H1 (cell line): ENCODE data around the gene SCO2. TPM values are rescaled to one million over a fixed set of nuclear protein-coding genes. Genes with fewer than 3 reads are reported as not detected.

Experiments
- CTCF ChIA-PET: fragments of 300-600 bp; sonication (Branson Sonifier 250); formaldehyde crosslinking; loops from one replicate; lab custom pipeline; 2021; ENCODE audit not compliant: partially characterized antibody; lab: Charles Lee
- POLR2A ChIA-PET: fragments of 300-600 bp; sonication (Branson Sonifier 250); formaldehyde crosslinking; loops from one replicate; lab custom pipeline; 2021; ENCODE audit warnings: inconsistent platforms; ENCODE audit not compliant: partially characterized antibody; lab: Charles Lee
- DNase-seq, 2 experiments: peaks; one replicate each; pipeline versions ENCODE4 v3.0.0 to v3.0.0-alpha.2; 2010 to 2022; ENCODE audit warnings: low spot score in 2 of 2, low read depth in 1 of 2, mixed read lengths in 1 of 2
- FAIRE-seq: peaks from 2 replicates; lab custom pipeline; 2011; peaks lifted over from hg19 to GRCh38; lab: Jason Lieb, UNC
- H2AFZ ChIP-seq: 2 replicates; pipeline ENCODE4 v1.8.1; 2012; ENCODE audit warnings: low read length, inconsistent platforms
- H2AK5ac ChIP-seq: 2 replicates; pipeline ENCODE4 v1.6.1; 2013; ENCODE audit warnings: low read depth, low read length
- H2BK120ac ChIP-seq: replicated peaks from 2 replicates; pipeline ENCODE3; 2013; ENCODE audit warnings: low read depth, low read length, inconsistent platforms
- H2BK12ac ChIP-seq: 2 replicates; pipeline ENCODE4 v1.6.1; 2013; ENCODE audit warnings: low read depth, low read length
- H2BK15ac ChIP-seq: 2 replicates; pipeline ENCODE4 v1.6.1; 2013; ENCODE audit warnings: low read length
- H2BK20ac ChIP-seq: 2 replicates; pipeline ENCODE4 v1.6.1; 2013; ENCODE audit warnings: low read length
- H2BK5ac ChIP-seq: 2 replicates; pipeline ENCODE4 v1.6.1; 2013; ENCODE audit warnings: low read depth, low read length
- H3K14ac ChIP-seq: 2 replicates; pipeline ENCODE4 v1.6.1; 2013; ENCODE audit warnings: inconsistent platforms; ENCODE audit not compliant: insufficient read length
- H3K18ac ChIP-seq: 2 replicates; pipeline ENCODE4 v1.6.1; 2013; ENCODE audit warnings: low read length; ENCODE audit errors: extremely low read depth
- H3K23ac ChIP-seq: 2 replicates; pipeline ENCODE4 v1.6.1; 2013; ENCODE audit warnings: inconsistent platforms; ENCODE audit not compliant: insufficient read length
- H3K23me2 ChIP-seq: 2 replicates; pipeline ENCODE4 v1.6.1; 2013; ENCODE audit warnings: low read depth, low read length
- H3K27ac ChIP-seq: 2 replicates; pipeline ENCODE4 v1.6.1; 2011; ENCODE audit warnings: low read depth, low read length, inconsistent platforms
- H3K27me3 ChIP-seq, 4 experiments: replicated peaks in 1 of 4; 1 replicate in 1 of 4; 2 replicates in 3 of 4; pipeline versions ENCODE4 v1.6.1 to v1.8.1; 2011 to 2013; ENCODE audit warnings: low read length in 3 of 4, mild to moderate bottlenecking in 3 of 4, inconsistent platforms in 2 of 4, mixed read lengths in 2 of 4, moderate library complexity in 1 of 4; ENCODE audit not compliant: control insufficient read depth in 3 of 4, insufficient read depth in 3 of 4; ENCODE audit errors: extremely low read depth in 1 of 4
- H3K36me3 ChIP-seq, 4 experiments: 2 replicates each; pipeline versions ENCODE4 v1.6.1 to v1.8.1; 2011 to 2013; ENCODE audit warnings: mild to moderate bottlenecking in 4 of 4, low read length in 3 of 4, moderate library complexity in 2 of 4, control low read depth in 1 of 4, inconsistent platforms in 1 of 4; ENCODE audit not compliant: insufficient read depth in 4 of 4, control insufficient read depth in 2 of 4
- H3K4ac ChIP-seq: replicated peaks from 2 replicates; pipeline ENCODE3; 2013; ENCODE audit warnings: low read length, low read depth, mixed read lengths, inconsistent platforms; ENCODE audit not compliant: insufficient read length
- H3K4me1 ChIP-seq, 4 experiments: replicated peaks in 1 of 4; 1 replicate in 1 of 4; 2 replicates in 3 of 4; pipeline versions ENCODE4 v1.6.1 to v1.8.1; 2011 to 2013; ENCODE audit warnings: low read length in 3 of 4, inconsistent platforms in 2 of 4, mixed read lengths in 1 of 4; ENCODE audit not compliant: insufficient read depth in 4 of 4, control insufficient read depth in 3 of 4
- H3K4me2 ChIP-seq, 2 experiments: 2 replicates each; pipeline versions ENCODE4 v1.6.1 to v1.8.1; 2011 to 2013; ENCODE audit warnings: low read depth in 2 of 2, low read length in 2 of 2, control low read depth in 1 of 2, inconsistent platforms in 1 of 2, mild to moderate bottlenecking in 1 of 2; ENCODE audit not compliant: insufficient read depth in 1 of 2
- H3K4me3 ChIP-seq, 4 experiments: fragments of 200-600, 300-600 bp in 1 of 4; sonication (generic), shearing (Covaris generic), sonication (Bioruptor Twin) in 1 of 4; 2 replicates each; pipeline versions ENCODE4 v1.5.1 to v1.8.1; 2011 to 2016; ENCODE audit warnings: low read length in 4 of 4, low read depth in 3 of 4, control low read depth in 2 of 4, inconsistent platforms in 2 of 4, mild to moderate bottlenecking in 2 of 4, mixed read lengths in 1 of 4, moderate library complexity in 1 of 4; ENCODE audit not compliant: insufficient read depth in 2 of 4; ENCODE audit errors: extremely low read depth in 1 of 4
- H3K56ac ChIP-seq: replicated peaks from 2 replicates; pipeline ENCODE3; 2013; ENCODE audit warnings: low read depth, mild to moderate bottlenecking, mixed read lengths, low read length, inconsistent platforms; ENCODE audit not compliant: insufficient read length
- H3K79me1 ChIP-seq: 2 replicates; pipeline ENCODE4 v1.6.1; 2013; ENCODE audit warnings: low read depth, low read length, control low read depth
- H3K79me2 ChIP-seq, 2 experiments: 2 replicates each; pipeline versions ENCODE4 v1.6.1 to v1.8.1; 2012 to 2013; ENCODE audit warnings: low read length in 2 of 2, mild to moderate bottlenecking in 2 of 2, inconsistent platforms in 1 of 2; ENCODE audit not compliant: insufficient read depth in 2 of 2, control insufficient read depth in 1 of 2
- H3K9ac ChIP-seq, 4 experiments: replicated peaks in 1 of 4; 1 replicate in 1 of 4; 2 replicates in 3 of 4; pipeline versions ENCODE4 v1.6.1 to v1.8.1; 2011 to 2013; ENCODE audit warnings: low read depth in 3 of 4, low read length in 3 of 4, control low read depth in 2 of 4, mild to moderate bottlenecking in 2 of 4, moderate library complexity in 2 of 4, inconsistent platforms in 1 of 4; ENCODE audit errors: extremely low read depth in 1 of 4
- H3K9me3 ChIP-seq, 2 experiments: 2 replicates each; pipeline versions ENCODE4 v1.6.1 to v1.8.1; 2012 to 2013; ENCODE audit warnings: mild to moderate bottlenecking in 2 of 2, moderate library complexity in 2 of 2, control low read depth in 1 of 2, inconsistent platforms in 1 of 2, low read depth in 1 of 2, low read length in 1 of 2, mixed read lengths in 1 of 2; ENCODE audit not compliant: insufficient read depth in 2 of 2
- H4K20me1 ChIP-seq, 2 experiments: replicated peaks in 1 of 2; 2 replicates each; pipeline versions ENCODE3 to v1.8.1; 2011 to 2013; ENCODE audit warnings: inconsistent platforms in 2 of 2, low read length in 2 of 2, mild to moderate bottlenecking in 1 of 2; ENCODE audit not compliant: insufficient read depth in 2 of 2, control insufficient read depth in 1 of 2
- H4K5ac ChIP-seq: 2 replicates; pipeline ENCODE4 v1.6.1; 2013; ENCODE audit warnings: low read length, low read depth, mixed read lengths, inconsistent platforms; ENCODE audit not compliant: insufficient read length
- H4K8ac ChIP-seq: 2 replicates; pipeline ENCODE4 v1.8.0; 2013; ENCODE audit warnings: mild to moderate bottlenecking, moderate library complexity, low read length, inconsistent platforms; ENCODE audit not compliant: insufficient read depth; ENCODE audit errors: extremely low read depth
- H4K91ac ChIP-seq: replicated peaks from 2 replicates; pipeline ENCODE3; 2013; ENCODE audit warnings: low read length, mixed read lengths, inconsistent platforms; ENCODE audit not compliant: insufficient read length
- BACH1 ChIP-seq: IDR thresholded peaks from 2 replicates; pipeline ENCODE4 v1.6.1; 2012; ENCODE audit warnings: low read length, improper control_type of control experiment
- EP300 ChIP-seq, 2 experiments: IDR thresholded peaks; 1 replicate in 1 of 2; 2 replicates in 1 of 2; pipeline ENCODE4 v1.6.1; 2011 to 2012; ENCODE audit warnings: low read depth in 2 of 2, low read length in 2 of 2, mild to moderate bottlenecking in 2 of 2, borderline replicate concordance in 1 of 2, inconsistent platforms in 1 of 2, moderate library complexity in 1 of 2
- GABPA ChIP-seq: IDR thresholded peaks from 2 replicates; pipeline ENCODE4 v1.6.1; 2011; ENCODE audit warnings: mild to moderate bottlenecking, low read length, moderate library complexity, borderline replicate concordance; ENCODE audit not compliant: insufficient read depth
- JUN ChIP-seq: IDR thresholded peaks from 2 replicates; pipeline ENCODE4 v1.6.1; 2011; ENCODE audit warnings: low read depth, mild to moderate bottlenecking, improper control_type of control experiment, low read length
- JUND ChIP-seq: IDR thresholded peaks from 2 replicates; pipeline ENCODE4 v1.6.1; 2011; ENCODE audit warnings: mild to moderate bottlenecking, improper control_type of control experiment, low read length
- MAX ChIP-seq: IDR thresholded peaks from 2 replicates; pipeline ENCODE4 v1.6.1; 2012; ENCODE audit warnings: inconsistent platforms
- NANOG ChIP-seq: IDR thresholded peaks from 2 replicates; pipeline ENCODE4 v1.6.1; 2011; ENCODE audit warnings: low read length, low read depth, mild to moderate bottlenecking, inconsistent platforms; ENCODE audit not compliant: insufficient read depth, poor library complexity, severe bottlenecking
- NRF1 ChIP-seq: IDR thresholded peaks from 2 replicates; pipeline ENCODE4 v1.6.1; 2011; ENCODE audit warnings: mild to moderate bottlenecking, low read depth, low read length, improper control_type of control experiment
- SAP30 ChIP-seq: fragments of 300-600 bp; sonication (generic); IDR thresholded peaks from 2 replicates; pipeline ENCODE4 v1.7.1; 2012; ENCODE audit warnings: low read length, moderate library complexity, mild to moderate bottlenecking, inconsistent platforms; ENCODE audit not compliant: insufficient read depth, insufficient replicate concordance
- WGBS, 2 experiments: shearing (Covaris generic) in 1 of 2; methylation state at CpG; one replicate each; pipeline versions ENCODE4 v1.1.6 to v1.1.7; 2013 to 2015; ENCODE audit warnings: low lambda C conversion rate in 2 of 2, mixed read lengths in 2 of 2, inconsistent platforms in 1 of 2, low coverage in 1 of 2, missing lambda C conversion rate in 1 of 2; ENCODE audit not compliant: insufficient replicate concordance in 2 of 2, insufficient coverage in 1 of 2, insufficient read length in 1 of 2; ENCODE audit errors: extremely low coverage in 1 of 2, missing lambda C conversion rate in 1 of 2; 5-methylcytosine and 5-hydroxymethylcytosine counted together
- polyA plus RNA-seq, 7 experiments: library from polyadenylated mRNA; depleted of rRNA in 3 of 7; stranded (reverse) in 5 of 7; unstranded in 2 of 7; fragments of >200 nt in 5 of 7; fragments of 200-250 nt in 2 of 7; gene quantifications; 1 replicate in 5 of 7; 2 replicates in 1 of 7; 4 replicates in 1 of 7; pipeline versions ENCODE4 v1.2.1 to v1.2.3, GENCODE V29; 2011 to 2013; ENCODE audit warnings: missing spikeins in 2 of 7, mixed read lengths in 2 of 7
- total RNA-seq: library from RNA; stranded (reverse); fragmentation: NEBNext Ultra II Directional; extraction: Animal tissue kit (Norgen Biotek cat#: 25700); gene quantifications from 2 replicates; pipeline ENCODE4 v1.2.1, GENCODE V29; 2021

SCO2 gene
- total and polyA plus RNA-seq, 2 of the 8 experiments (the other 6 are each of a cell fraction or from before 2014, with no cell fraction given): 2.0 TPM; not detected in 1

- Histone ChIP-seq H2BK20ac (no peak within 1 kb of the TSS), H3K9me3 (no peaks in the 10 kb centered on the region), H2BK5ac (peak within 1 kb of the TSS; percentile 98), H2BK120ac (no peak within 1 kb of the TSS), H3K4me3 (peak within 1 kb of the TSS; percentile 83 to 100 (median 90)), H3K4me1 (peaks cover 2 to 8% (median 5%) of the 10 kb centered on the region in 4 experiments), H3K27me3 (no peaks in the 10 kb centered on the region), H2BK12ac (no peak within 1 kb of the TSS), H3K14ac (no peak within 1 kb of the TSS), H2AFZ (peak within 1 kb of the TSS; percentile 98; the same call in 1 of the 2 replicates), H3K56ac (peak within 1 kb of the TSS; percentile 77), H4K91ac (peak within 1 kb of the TSS; percentile 96), H2AK5ac (no peak within 1 kb of the TSS), H3K36me3 (peaks cover 0 to 15% (median 0%) of the 10 kb centered on the region in 4 experiments; a peak in 3 of 8 replicates), H3K18ac (peak within 1 kb of the TSS; percentile 95), H3K9ac (peak within 1 kb of the TSS; percentile 92 to 98 (median 94)), H3K23ac (no peak within 1 kb of the TSS), H4K5ac (peak within 1 kb of the TSS; percentile 99), H3K27ac (peak within 1 kb of the TSS; percentile 99), H4K20me1 (peaks cover 3 to 24% of the 10 kb centered on the region in 2 experiments), H2BK15ac (no peak within 1 kb of the TSS; the same call in 1 of the 2 replicates), H3K4me2 (peak within 1 kb of the TSS; percentile 73 to 96), H3K79me1 (peaks cover 15% of the 10 kb centered on the region; the same call in 1 of the 2 replicates), H3K4ac (no peak within 1 kb of the TSS), H3K79me2 (peaks cover 0 to 31% of the 10 kb centered on the region in 2 experiments; a peak in 3 of 4 replicates), H3K23me2 (peaks cover 11% of the 10 kb centered on the region; the same call in 1 of the 2 replicates), H4K8ac (peak within 1 kb of the TSS; percentile 100; the same call in 1 of the 2 replicates)
- DNase-seq (peak; percentile 89 to 99), FAIRE-seq (no peak)
- ChIA-PET POLR2A (interaction anchor here (0.7 to 3.5 kb wide), 15 partner anchors 9 to 64 kb away, joined by 3 to 32 read pairs (median 4); partner anchors contain the start of gene SCO2), CTCF (interaction anchor here (0.6 to 2.7 kb wide), 6 partner anchors 11 to 94 kb away, joined by 3 to 22 read pairs (median 4); partner anchors contain the start of gene SCO2)
- 4% methylated on average over 50 of the region's 76 CpGs; no CpG with 5 or more reads in 1 of the 2 experiments for WGBS, 2 experiments
- TF ChIP-seq JUN: no peak
- TF ChIP-seq BACH1: no peak
- no peak for TF ChIP-seq SAP30
- TF ChIP-seq MAX: peak; percentile 57; the same call in 1 of the 2 replicates
- TF ChIP-seq GABPA: no peak; the same call in 1 of the 2 replicates
- TF ChIP-seq JUND: peak; percentile 49; the same call in 1 of the 2 replicates
- TF ChIP-seq NRF1: peak; percentile 26; the same call in 1 of the 2 replicates
- TF ChIP-seq EP300 (IDR thresholded peaks at IDR 0.05; ENCODE audit: borderline replicate concordance in 1 of 2, low read depth in 2 of 2, low read length in 2 of 2): peak in 1 of 2 experiments; percentile 44; a peak in 1 of 3 replicates
- no peak for TF ChIP-seq NANOG
These were observed 17.2 kb downstream of the SCO2 start, which contains the start of gene NCAPH2 for GRCh38 chr22:50507991-50508884. Gene NCAPH2, plus strand, starts transcription at chr22:50508224. Its CDS starts 114 bp downstream, at chr22:50508338.
